HG02938 (cell line): ENCODE results near the gene RALA.
"Not testable (repeated sequence)": the region's sequence is repeated elsewhere in the genome, so short reads cannot be mapped to it uniquely, and the experiment has no call there.

Experiments
- ATAC-seq: cut with Tn5 transposase; IDR thresholded peaks from one replicate; pipeline ENCODE4 v1.9.1; 2021; ENCODE audit warnings: mild to moderate bottlenecking, moderate library complexity; ENCODE audit not compliant: unreplicated experiment

RALA gene

DNA sequence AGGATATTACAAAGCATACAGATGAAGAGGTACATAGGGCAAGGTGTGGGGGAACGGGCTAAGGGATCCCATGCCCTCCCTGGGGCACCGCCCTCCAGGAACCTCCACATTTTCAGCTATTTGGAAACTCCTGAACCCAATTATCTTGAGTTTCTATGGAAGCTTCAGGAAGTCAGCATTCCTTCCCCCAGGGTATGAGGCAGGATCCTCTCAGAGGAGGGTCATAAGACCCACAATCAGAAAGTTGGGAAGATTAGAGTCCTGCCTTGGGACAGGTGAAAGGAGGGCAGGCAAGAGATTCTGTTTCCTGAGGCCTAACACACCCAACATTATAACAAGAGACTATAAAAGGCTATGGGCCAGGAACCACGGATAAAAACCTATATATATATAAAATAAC lies 98.0 kb downstream of the RALA start:
- no peak for ATAC-seq

DNA sequence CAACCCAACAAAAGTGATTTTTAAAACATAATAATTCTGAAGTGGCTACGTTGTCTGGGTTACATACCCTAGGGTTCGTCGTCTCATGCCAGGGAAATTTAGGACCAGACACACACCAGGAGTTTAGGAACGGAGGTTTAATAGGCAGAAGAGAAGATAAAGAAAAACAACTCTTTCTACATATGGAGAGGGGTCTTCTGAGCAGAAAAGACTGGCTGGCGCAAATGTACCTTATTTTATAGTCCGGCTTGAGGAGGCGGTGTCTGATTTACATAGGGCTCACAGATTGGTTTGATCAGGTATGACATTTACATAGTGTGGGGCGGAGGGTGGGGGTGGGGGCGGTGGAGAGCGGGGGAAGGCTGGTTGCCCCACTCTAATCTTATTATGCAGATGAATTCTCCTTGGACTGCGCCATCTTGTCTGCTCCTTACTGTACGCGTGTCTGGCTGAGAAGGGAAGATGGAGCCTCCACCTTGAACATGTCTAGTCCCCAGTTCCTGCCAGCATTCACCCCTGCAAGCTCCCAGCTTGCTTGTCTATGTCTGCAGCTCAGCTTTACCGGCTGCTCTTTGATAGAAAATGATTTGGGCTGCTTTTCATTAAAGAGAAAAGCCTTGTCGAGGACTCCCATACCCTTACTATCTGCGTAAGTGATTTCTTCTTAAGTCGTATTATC lies 98.7 kb downstream of the RALA start:
- no peak for ATAC-seq

DNA sequence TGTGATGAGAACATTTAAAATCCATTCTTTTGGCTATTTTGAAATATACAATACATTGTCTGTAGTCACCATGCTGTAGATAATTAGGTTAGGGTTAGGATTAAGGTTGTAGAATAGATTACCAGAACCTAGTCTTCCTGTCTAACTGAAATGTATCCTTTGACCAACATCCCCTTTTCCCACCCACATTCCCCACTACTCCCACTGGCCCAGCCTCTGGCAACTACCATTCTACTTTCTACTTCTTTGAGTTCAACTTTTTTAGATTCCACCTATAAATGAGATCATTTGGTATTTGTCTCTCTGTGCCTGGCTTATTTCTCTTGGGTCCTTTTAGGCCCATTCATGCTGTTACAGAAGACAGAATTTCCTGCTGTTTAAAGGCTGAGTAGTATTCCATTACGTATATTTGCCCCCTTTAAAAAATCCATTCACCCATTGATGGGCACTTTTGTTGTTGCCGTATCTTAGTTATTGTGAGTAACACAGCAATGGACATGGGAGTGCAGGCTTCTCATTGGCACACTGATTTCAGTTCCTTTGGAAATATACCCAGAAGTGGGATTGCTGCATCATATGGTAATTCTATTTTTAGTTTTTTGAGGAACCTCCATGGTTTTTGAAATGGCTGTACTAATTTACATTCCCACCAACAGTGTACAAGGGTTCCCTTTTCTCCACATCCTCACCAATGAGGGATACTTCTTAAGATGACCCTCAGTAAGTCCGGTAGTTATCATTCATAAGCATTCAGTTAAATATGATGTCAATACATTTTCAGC lies 104.0 kb downstream of the RALA start:
- ATAC-seq, result no peak

DNA sequence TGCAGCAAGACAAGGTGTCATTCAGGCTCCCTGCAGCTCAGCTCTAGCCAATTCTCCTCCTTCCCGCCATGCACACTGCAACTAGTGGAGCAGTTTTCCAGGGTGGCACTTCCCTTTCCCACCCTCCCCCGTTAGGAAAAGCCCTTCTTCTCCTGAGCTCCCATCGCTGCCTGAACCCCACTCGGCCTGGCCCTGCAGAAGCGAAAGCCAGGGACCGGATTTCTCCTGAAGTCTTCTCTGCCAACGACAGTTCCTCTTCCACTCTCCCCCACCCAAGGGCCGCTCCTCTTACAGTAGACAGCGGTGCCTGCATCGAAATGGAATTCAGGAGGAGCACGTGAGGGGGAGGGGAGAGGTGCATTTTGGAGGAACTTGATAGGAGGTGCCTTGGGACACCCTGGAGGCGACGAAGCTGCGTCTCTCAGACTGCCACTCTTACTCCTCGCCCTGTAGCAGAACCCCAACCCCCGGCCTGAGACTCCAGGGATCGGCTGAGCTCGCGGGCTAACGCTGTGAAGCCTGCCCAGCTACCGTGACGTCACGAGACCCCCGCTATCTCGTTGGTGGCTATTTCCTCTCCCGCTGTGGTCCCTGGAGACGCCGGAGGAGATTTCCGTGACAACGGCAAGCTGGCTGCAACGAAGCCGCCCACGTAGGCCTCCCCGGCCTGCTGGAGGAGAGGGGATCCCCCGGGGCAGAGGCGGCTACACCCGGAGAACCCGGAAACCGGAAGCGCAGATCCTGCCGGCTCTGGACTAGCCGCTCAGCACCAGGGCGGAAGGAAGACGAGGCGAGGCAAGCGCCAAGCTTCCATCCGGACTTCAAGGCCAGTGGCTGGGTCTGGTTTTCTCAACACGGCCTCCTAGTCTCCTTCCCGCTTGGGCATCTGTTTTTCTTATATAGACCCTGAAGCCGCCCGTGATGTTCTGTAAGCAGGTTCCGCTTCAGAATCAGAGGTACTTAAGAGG lies 109.7 kb downstream of the RALA start:
- peak; percentile 94 for ATAC-seq

DNA sequence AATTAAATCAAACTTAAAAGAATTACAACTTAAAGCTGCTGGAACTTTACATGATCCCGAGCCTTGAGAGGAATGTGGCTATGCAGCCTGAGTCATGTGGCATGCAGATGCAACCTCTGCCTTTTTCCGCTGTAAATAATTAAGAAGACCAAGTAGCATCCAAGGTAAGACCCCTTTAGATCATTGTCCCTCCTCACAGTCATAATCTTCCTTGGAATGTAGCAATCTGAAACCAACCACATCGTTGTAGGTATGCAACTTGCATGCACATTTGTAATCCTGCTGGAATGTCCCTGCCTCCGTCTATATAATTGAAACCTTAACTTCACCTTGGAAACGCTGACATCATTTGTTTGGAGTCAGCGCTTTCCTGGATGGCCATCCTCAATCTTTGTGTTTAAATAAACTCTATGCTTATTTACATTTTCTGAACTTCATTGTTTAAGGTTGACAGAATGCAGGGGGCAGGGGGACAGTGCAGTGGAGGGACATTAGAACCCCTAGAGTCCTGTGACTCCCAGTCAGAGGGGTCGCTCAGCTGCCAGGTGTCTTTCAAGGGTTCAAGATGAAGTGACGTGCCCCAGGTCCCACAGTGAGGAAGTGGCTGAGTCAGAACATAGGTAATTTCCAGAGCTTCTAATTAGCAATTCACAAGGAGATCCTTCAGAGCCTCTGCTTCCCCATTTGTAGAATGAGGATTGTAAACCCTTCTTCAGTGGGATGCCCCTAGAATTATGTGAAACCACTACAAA lies 110.7 kb downstream of the RALA start:
- no peak for ATAC-seq

DNA sequence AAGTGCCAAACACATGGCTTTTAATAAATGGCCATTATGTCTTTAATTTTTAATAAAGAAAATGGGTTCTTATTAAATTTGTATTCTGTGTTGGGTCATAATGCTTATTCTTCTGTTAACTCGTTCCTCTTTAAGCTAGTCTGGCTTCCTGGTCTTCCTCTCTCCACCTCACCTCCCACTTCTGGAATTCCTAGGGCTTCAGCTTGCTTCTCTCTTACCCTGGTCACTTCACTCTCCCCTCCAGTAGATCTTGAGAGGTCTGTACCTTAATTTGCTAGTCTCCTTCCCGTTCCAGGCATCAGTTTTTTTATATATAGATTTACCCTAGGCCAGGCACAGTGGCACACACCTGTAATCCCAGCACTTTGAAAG lies 111.2 kb downstream of the RALA start:
- ATAC-seq, result no peak

DNA sequence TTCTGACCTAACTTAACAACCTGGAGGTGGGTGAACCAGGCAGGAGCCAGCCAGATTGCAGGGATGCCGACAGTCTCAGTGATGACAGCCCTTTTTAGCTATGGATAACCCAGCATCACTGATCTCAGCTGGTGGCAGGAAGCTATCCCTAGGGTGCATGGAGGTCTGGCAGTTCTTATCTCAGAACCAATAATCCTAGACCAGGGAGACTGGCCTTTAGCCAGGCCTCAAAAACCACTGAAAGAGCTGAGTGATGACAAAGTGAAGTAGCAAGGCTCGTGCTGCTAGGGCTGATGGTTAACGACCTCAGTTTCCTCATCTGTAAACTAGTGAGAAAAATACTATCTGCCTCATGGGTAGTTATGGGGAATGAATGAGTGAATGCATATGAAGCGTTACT lies 112.5 kb downstream of the RALA start:
- no peak for ATAC-seq

DNA sequence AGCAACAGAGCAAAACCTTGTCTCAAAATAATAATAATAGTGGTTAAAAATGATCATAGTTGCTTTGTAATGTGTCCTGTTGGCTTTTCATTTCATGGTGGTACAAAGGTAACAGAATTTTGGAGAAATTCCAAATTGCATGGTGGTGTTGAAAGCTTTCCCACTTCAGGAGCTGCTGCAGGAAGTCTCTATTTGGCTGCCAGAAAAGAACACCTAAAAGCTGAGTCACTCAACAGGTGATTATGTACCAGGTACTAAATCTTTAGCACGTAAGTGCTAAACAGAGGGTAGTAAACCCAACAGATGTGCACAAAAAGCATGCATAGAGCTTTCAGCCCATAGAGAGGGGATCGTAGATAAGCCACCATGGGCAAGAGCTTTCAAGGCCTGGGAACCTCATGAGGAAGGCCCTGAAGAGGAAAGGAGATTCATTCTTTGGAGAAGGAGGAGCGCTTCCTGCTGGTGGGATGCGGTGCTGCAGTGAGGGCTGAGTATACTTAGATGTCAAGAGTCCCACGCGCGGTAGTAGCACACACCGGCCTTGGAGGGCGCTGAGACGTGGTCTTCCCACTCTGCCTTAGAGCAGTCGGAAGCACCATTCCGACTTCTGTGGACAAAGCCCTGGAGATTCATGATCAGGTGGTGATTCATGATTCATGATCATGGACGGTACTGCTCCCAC lies 118.7 kb downstream of the RALA start:
- ATAC-seq, result no peak

DNA sequence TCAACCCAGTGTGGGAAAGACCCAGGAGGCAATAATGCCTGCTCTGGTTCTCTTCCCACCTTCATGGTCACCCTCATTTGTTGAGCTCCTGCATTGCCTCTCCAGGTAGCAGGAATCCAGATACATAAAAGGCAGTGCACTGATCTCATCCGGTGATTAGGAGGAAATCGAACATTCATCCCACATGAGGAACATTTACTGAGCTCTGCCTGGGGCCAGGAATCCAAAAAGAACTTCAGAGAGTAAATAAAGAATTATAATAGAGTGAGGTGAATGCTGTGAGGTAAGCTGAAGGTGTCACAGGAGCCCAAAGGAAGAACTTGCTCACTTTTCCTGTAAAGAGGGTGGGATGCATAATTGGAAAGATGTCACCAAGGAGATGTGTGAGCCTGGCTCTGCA lies 121.2 kb downstream of the RALA start:
- ATAC-seq, result no peak

DNA sequence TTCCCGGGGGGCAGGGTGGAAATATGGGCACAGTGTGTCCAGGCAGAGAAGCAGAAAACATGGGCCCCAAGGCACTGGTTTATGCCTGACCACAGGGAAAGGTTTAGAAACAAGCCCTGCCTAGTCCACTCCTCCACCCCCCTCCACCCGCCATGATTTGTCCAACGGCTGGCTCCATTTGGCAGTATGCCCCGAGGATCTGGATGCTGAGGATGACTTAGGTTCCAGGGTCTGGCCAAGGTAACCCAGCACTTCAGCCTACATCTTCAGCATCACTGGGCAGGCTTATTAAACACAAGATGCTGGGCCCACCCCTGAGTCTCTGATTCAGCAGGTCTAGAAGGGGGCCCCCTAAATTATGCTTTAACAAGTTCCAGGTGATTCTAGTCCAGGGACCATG lies 121.9 kb downstream of the RALA start:
- ATAC-seq, result no peak

DNA sequence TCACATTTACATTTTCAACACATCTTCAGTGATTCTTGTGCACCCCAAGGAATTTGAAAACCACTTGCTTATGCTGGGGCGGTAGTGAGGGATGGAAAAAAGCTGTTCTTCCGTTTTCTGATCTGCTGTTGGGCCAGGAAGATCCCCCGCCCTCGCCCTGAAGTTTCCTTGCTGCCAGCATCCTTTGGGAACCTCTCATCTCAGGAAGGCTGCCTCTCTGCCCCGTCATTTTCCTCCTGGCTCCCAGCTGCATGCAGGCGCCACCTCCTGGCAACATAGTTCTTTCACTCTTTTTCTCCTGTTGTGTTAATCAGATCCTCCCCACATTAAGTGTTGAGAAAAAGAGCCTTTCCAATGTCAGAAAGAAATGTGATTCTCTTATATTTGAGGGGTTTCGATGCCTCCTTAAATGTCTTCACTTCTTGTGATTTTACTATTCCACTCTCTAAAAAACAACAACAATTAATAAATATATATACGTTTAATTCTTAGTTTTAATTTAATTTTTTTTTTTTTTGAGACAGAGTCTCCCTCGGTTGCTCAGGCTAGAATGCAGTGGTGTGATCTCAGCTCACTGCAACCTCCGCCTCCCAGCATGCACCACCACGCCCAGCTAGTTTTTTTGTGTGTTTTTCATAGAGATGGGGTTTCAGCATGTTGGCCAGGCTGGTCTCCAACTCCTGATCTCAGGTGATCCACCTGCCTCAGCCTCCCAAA lies 122.9 kb downstream of the RALA start:
- no peak for ATAC-seq

DNA sequence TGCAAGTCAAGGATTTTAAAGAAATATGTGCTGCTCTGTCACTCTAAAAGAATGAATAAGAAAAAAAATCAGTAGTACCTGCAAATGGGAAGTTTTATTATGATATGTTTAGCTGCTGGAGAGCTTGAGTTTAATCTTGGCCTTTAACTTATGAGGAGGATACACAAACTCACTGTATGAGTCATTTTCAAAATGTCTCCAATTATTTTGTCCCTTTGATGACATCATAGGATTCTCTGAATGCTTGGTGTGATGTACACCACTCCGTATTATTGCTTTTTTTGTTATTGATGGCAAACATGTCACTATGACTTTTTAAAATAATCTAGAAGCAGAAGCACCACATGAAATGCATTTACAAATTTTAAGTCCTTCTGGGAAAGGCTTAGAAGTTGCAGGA lies 125.8 kb downstream of the RALA start:
- no peak for ATAC-seq

DNA sequence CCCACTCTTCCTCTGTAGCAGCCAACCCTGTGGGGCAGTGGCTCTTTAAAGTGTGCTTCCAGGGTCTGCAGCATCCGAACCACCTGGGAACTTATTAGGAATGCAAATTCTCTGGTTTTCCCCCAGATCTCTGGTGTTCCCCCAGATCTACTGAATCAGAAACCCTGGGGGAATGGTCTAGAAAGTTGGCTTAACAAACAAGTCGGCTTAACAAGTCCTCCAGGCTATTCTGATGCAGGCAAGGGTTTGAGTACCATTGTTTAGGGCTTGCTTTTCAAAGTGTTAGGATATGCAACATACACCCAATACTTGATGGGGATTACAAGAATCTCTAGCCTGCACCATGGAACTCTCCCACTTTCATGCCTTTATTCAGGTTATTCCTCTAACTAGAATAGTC lies 126.3 kb downstream of the RALA start:
- no peak for ATAC-seq

DNA sequence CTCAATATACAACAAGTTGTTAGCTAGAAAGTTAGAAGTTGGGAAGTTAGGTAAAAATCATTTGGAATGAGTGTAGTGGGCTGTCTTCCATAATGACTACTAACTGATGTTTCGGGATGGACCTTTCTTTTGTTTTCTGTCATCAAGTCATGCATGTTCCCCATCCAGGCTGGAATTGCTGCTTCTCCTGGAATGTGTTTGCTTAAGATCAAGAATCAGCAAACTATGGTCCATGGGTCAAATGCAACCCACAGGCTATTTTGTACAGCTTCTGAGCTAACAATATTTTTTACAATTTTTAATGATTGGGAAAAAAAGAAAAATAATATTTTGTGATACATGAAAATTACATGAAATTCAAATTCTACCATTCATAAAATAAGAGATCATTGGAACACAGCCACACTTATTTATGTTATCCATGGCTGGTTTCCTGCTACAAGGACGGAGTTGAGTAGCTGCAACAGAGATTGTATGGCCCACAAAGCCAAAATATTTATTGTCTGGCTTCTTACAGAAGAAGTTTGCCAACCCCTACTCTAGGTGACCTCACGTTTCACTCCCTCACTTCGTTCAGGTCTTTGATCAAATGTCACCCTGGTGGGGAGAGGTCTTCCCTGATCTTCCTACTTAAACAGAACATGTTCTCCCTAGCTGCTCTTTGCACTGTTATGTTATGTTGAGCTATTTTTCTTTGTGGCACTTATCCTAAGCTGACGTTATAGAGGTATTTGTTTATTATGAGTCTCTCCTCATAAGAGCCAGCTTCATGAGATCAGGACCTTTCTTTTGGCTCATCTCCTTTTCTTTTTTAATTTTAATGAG lies 127.1 kb downstream of the RALA start:
- ATAC-seq, result no peak

DNA sequence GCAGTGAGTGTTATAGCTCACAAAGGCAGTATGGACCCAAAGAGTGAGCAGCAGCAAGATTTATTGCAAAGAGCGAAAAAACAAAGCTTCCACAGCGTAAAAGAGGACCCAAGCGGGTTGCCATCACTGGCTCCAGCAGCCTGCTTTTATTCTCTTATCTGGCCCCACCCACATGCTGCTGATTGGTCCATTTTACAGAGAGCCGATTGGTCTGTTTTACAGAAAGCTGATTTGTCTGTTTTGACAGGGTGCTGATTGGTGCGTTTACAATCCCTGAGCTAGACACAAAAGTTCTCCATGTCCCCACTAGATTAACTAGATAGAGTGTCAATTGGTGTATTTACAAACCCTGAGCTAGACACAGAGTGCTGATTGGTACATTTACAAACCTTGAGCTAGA lies 129.9 kb downstream of the RALA start:
- ATAC-seq, result not testable (repeated sequence)

DNA sequence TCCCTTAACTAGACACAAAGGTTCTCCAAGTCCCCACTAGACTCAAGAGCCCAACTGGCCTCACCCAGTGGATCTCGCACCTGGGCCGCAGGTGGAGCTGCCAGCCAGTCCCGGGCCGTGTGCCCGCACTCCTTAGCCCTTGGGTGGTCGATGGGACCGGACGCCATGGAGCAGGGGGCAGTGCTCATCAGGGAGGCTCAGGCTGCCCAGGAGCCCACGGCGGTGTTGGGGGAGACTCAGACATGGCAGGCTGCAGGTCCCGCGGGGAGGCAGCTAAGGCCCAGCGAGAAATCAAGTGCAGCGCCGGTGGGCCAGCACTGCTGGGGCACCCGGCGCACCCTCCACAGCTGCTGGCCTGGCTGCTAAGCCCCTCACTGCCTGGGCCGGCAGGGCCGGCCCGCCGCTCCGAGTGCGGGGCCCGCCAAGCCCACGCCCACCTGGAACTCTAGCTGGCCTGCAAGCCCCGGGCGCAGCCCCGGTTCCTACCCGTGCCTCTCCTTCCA lies 130.5 kb downstream of the RALA start:
- ATAC-seq, result no peak

DNA sequence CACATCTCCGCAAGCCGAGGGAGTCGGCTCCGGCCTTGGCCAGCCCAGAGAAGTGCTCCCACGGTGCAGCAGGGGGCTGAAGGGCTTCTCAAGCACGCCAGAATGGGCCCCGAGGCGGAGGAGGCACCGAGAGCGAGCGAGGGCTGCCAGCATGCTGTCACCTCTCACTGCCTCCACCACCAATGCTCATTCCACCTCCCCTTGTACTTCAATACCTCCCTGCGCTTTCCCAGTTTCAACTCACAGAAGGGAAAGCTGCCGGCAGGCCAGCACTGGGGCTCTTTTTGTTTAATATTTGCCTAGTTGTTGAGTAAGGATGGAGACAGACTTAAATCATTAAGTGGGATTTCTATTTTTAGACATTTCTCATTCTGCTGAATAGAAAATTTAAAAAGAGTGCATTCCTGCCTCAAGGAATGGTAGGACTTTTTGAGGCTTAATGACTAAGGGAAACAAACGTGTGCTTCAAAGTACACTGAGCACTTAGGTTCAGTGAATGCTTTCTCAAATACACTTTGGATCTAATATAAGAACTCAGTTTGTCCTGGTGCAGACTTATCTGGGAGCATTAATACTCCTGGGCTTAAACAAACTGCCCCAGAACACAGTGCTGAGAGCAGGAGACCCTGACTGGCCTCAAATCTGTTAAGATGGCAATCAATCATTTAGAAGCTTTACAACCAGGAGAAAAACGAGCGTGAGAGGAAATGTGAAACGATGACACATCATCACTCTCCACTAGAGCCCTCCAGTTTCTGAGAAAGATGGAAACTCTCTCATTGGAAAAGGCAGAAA lies 131.2 kb downstream of the RALA start:
- ATAC-seq, result no peak

DNA sequence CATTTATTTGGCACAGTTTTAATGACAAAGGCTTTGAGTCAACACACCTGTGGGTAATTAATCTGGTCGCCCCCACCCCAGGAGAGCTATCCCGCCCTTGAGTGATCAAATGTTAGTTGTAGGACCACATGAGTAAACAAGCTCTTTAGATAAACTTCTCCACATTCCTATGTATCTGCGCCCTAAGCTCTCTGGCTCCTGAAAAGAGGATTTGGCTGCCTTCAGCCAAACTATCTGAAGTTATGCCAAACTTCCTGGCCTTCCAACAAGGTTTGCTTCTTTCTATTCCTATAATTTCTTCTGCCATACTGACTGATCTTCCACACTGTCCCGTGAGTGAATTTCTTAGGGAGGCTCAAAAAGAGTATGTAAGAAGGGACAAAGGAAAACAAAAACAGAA lies 134.2 kb downstream of the RALA start:
- ATAC-seq, result no peak
